Ishikawa (cell line): ENCODE results near the gene ATRIP.

Experiments
- CEBPB ChIP-seq: IDR thresholded peaks from 2 replicates; pipeline ENCODE4 v1.6.1; 2012
- EP300 ChIP-seq: IDR thresholded peaks from 2 replicates; pipeline ENCODE4 v1.6.1; 2012; ENCODE audit warnings: borderline replicate concordance
- FOXM1 ChIP-seq: IDR thresholded peaks from 2 replicates; pipeline ENCODE4 v1.6.1; 2012; ENCODE audit warnings: low read depth, borderline replicate concordance
- RAD21 ChIP-seq: IDR thresholded peaks from 2 replicates; pipeline ENCODE4 v1.6.1; 2012; ENCODE audit warnings: low read depth
- TAF1 ChIP-seq: IDR thresholded peaks from 2 replicates; pipeline ENCODE4 v1.6.1; 2012; ENCODE audit warnings: low read depth, mild to moderate bottlenecking
- TCF12 ChIP-seq: IDR thresholded peaks from 2 replicates; pipeline ENCODE4 v1.6.1; 2012; ENCODE audit warnings: low read depth
- TF ChIP-seq, protein P1 (sequence below): IDR thresholded peaks from 2 replicates; pipeline ENCODE4 v1.6.1; 2012; ENCODE audit warnings: low read depth, mild to moderate bottlenecking
- TF ChIP-seq, protein P2 (sequence below): IDR thresholded peaks from 2 replicates; pipeline ENCODE4 v1.6.1; 2012
- TF ChIP-seq, protein P3 (sequence below): IDR thresholded peaks from 2 replicates; pipeline ENCODE4 v1.6.1; 2012

DNA sequence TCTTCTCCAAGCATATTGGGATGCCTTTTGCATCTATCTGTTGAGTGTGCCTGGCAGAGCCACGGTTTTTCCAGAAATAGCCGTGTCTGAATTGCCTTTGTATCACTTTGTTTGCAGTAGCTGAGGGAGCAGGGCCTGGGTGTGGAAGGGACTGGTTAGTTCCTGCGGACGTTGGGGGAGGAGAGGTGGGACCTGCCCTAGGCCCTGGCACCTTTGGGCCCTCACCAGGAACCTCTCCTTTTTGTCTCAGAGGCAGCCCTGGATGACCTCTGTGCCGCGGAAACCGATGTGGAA lies 18.6 kb downstream of the ATRIP start:
- TF ChIP-seq EP300 = no peak
- TF ChIP-seq RAD21 = no peak
- no peak for TF ChIP-seq CEBPB
- TF ChIP-seq, protein P1, sequence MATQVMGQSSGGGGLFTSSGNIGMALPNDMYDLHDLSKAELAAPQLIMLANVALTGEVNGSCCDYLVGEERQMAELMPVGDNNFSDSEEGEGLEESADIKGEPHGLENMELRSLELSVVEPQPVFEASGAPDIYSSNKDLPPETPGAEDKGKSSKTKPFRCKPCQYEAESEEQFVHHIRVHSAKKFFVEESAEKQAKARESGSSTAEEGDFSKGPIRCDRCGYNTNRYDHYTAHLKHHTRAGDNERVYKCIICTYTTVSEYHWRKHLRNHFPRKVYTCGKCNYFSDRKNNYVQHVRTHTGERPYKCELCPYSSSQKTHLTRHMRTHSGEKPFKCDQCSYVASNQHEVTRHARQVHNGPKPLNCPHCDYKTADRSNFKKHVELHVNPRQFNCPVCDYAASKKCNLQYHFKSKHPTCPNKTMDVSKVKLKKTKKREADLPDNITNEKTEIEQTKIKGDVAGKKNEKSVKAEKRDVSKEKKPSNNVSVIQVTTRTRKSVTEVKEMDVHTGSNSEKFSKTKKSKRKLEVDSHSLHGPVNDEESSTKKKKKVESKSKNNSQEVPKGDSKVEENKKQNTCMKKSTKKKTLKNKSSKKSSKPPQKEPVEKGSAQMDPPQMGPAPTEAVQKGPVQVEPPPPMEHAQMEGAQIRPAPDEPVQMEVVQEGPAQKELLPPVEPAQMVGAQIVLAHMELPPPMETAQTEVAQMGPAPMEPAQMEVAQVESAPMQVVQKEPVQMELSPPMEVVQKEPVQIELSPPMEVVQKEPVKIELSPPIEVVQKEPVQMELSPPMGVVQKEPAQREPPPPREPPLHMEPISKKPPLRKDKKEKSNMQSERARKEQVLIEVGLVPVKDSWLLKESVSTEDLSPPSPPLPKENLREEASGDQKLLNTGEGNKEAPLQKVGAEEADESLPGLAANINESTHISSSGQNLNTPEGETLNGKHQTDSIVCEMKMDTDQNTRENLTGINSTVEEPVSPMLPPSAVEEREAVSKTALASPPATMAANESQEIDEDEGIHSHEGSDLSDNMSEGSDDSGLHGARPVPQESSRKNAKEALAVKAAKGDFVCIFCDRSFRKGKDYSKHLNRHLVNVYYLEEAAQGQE = no peak
- no peak for TF ChIP-seq FOXM1
- TF ChIP-seq TCF12 = no peak
- TF ChIP-seq, protein P2, sequence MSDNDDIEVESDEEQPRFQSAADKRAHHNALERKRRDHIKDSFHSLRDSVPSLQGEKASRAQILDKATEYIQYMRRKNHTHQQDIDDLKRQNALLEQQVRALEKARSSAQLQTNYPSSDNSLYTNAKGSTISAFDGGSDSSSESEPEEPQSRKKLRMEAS = no peak
- TF ChIP-seq TAF1 = no peak
- TF ChIP-seq, protein P3, sequence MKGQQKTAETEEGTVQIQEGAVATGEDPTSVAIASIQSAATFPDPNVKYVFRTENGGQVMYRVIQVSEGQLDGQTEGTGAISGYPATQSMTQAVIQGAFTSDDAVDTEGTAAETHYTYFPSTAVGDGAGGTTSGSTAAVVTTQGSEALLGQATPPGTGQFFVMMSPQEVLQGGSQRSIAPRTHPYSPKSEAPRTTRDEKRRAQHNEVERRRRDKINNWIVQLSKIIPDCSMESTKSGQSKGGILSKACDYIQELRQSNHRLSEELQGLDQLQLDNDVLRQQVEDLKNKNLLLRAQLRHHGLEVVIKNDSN = no peak
